Neuronal stem cell (in vitro differentiated cells): Measurements from ENCODE around the gene HOXC9.

Experiments used
- DNase-seq: peaks from one replicate; pipeline ENCODE4 v3.0.0-alpha.2; 2013; ENCODE audit warnings: low spot score
- H2AFZ ChIP-seq: one replicate; pipeline ENCODE4 v1.6.1; 2013; ENCODE audit warnings: mild to moderate bottlenecking, low read length, inconsistent platforms
- H2AK5ac ChIP-seq: 2 replicates; pipeline ENCODE4 v1.6.1; 2013; ENCODE audit warnings: low read depth, mild to moderate bottlenecking, inconsistent platforms, low read length, moderate library complexity, mixed read lengths
- H2BK120ac ChIP-seq: 2 replicates; pipeline ENCODE4 v1.6.1; 2013; ENCODE audit warnings: low read depth, mild to moderate bottlenecking, inconsistent platforms, low read length, moderate library complexity, mixed read lengths
- H2BK12ac ChIP-seq: one replicate; pipeline ENCODE4 v1.6.1; 2013; ENCODE audit warnings: low read length, inconsistent platforms
- H2BK15ac ChIP-seq: 2 replicates; pipeline ENCODE4 v1.6.1; 2013; ENCODE audit warnings: mild to moderate bottlenecking, low read length, inconsistent platforms, mixed read lengths
- H2BK5ac ChIP-seq: one replicate; pipeline ENCODE4 v1.6.1; 2013; ENCODE audit warnings: inconsistent platforms, mild to moderate bottlenecking, low read length, moderate library complexity
- H3K14ac ChIP-seq: one replicate; pipeline ENCODE4 v1.6.1; 2013; ENCODE audit warnings: low read length, inconsistent platforms
- H3K18ac ChIP-seq: 2 replicates; pipeline ENCODE4 v1.6.1; 2013; ENCODE audit warnings: low read length, inconsistent platforms
- H3K23ac ChIP-seq: 2 replicates; pipeline ENCODE4 v1.6.1; 2013; ENCODE audit warnings: low read depth, mild to moderate bottlenecking, mixed read lengths, low read length, inconsistent platforms; ENCODE audit not compliant: poor library complexity
- H3K27ac ChIP-seq: replicated peaks from 3 replicates; pipeline ENCODE4 v1.5.1; 2013; ENCODE audit warnings: low read length, inconsistent platforms
- H3K27me3 ChIP-seq, 3 experiments: 2 replicates each; pipeline ENCODE4 v1.6.1; 2013; ENCODE audit warnings: low read length in 3 of 3, mild to moderate bottlenecking in 2 of 3, inconsistent platforms in 1 of 3, low read depth in 1 of 3, mixed read lengths in 1 of 3, moderate library complexity in 1 of 3; ENCODE audit not compliant: control insufficient read depth in 3 of 3, insufficient read depth in 3 of 3
- H3K36me3 ChIP-seq, 2 donors: replicated peaks in 1 of 2; 2 replicates each; pipeline ENCODE4 v1.6.1; 2013; ENCODE audit warnings: low read length in 2 of 2; ENCODE audit not compliant: control insufficient read depth in 2 of 2, insufficient read depth in 2 of 2
- H3K4ac ChIP-seq: 2 replicates; pipeline ENCODE4 v1.6.1; 2013; ENCODE audit warnings: inconsistent platforms, mild to moderate bottlenecking, low read length, moderate library complexity
- H3K4me1 ChIP-seq, 2 donors: 1 replicate in 1 of 2; 2 replicates in 1 of 2; pipeline ENCODE4 v1.6.1; 2013; ENCODE audit warnings: low read length in 2 of 2, low read depth in 1 of 2; ENCODE audit not compliant: control insufficient read depth in 2 of 2, insufficient read depth in 1 of 2
- H3K4me2 ChIP-seq: one replicate; pipeline ENCODE4 v1.6.1; 2013; ENCODE audit warnings: mild to moderate bottlenecking, low read length, inconsistent platforms; ENCODE audit not compliant: insufficient read depth, poor library complexity, severe bottlenecking
- H3K4me3 ChIP-seq, 2 donors: 2 replicates each; pipeline ENCODE4 v1.5.1; 2013; ENCODE audit warnings: low read length in 2 of 2, mild to moderate bottlenecking in 2 of 2, inconsistent platforms in 1 of 2, moderate library complexity in 1 of 2
- H3K79me1 ChIP-seq: one replicate; pipeline ENCODE4 v1.6.1; 2013; ENCODE audit warnings: low read depth, mild to moderate bottlenecking, inconsistent platforms, low read length, moderate library complexity
- H3K9ac ChIP-seq: one replicate; pipeline ENCODE4 v1.6.1; 2013; ENCODE audit warnings: mild to moderate bottlenecking, low read depth, low read length, inconsistent platforms; ENCODE audit not compliant: poor library complexity
- H3K9me3 ChIP-seq, 2 donors: replicated peaks in 1 of 2; 2 replicates each; pipeline versions ENCODE3 to v1.6.1; 2013; ENCODE audit warnings: low read length in 2 of 2, mild to moderate bottlenecking in 2 of 2, inconsistent platforms in 1 of 2, low read depth in 1 of 2, mixed read lengths in 1 of 2, moderate library complexity in 1 of 2; ENCODE audit not compliant: control insufficient read depth in 2 of 2, insufficient read depth in 1 of 2
- H4K8ac ChIP-seq: one replicate; pipeline ENCODE4 v1.6.1; 2013; ENCODE audit warnings: low read depth, mild to moderate bottlenecking, inconsistent platforms, low read length, moderate library complexity
- H4K91ac ChIP-seq: one replicate; pipeline ENCODE4 v1.6.1; 2013; ENCODE audit warnings: low read length, low read depth, mild to moderate bottlenecking, inconsistent platforms; ENCODE audit not compliant: poor library complexity
- WGBS, 2 donors: extraction: QIAGEN DNeasy Blood & Tissue Kit; methylation state at CpG; one replicate each; pipeline ENCODE4 v1.1.7; 2013; ENCODE audit warnings: missing lambda C conversion rate in 2 of 2, mixed read lengths in 1 of 2; ENCODE audit not compliant: insufficient read length in 2 of 2, insufficient replicate concordance in 1 of 2; ENCODE audit errors: extremely low coverage in 2 of 2; 5-methylcytosine and 5-hydroxymethylcytosine counted together

Gene HOXC9

DNA sequence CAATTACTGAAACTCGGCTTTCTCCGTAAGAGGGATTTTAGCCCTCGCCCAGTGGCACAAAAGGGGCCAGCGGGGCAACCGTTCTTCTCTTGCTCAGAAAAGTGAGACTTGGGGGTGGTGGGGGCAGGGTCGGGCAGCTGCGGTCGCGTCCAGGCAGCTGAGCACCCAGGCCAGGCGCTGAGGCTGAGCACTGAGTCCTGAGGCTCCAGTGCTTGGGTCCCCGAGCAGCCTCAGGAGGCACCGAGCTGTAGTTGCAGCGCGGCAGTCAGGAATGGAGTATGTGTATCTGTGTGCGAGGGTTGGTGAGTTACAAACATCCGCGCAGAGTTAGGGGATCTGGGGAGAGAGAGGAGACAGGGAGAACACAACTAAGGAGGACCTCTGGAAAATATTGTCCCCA is 24.2 kb downstream of the HOXC9 start:
- Histone ChIP-seq H3K4me2 (no peak overlapping the region), H3K36me3 (no peaks in the 10 kb centered on the region), H3K4me1 (peaks cover 0 to 2% of the 10 kb centered on the region in 2 donors), H2AFZ (no peak overlapping the region), H3K27ac (no peak overlapping the region), H3K4me3 (no peak overlapping the region), H2BK15ac (no peak overlapping the region), H2BK12ac (no peak overlapping the region), H3K14ac (no peak overlapping the region), H4K8ac (no peak overlapping the region), H2BK5ac (no peak overlapping the region), H3K18ac (no peak overlapping the region), H3K4ac (no peak overlapping the region), H3K23ac (no peak overlapping the region), H3K79me1 (no peaks in the 10 kb centered on the region), H2AK5ac (no peak overlapping the region), H3K27me3 (peaks cover 70 to 100% (median 97%) of the 10 kb centered on the region in 3 experiments), H3K9me3 (peaks cover 0 to 5% of the 10 kb centered on the region in 2 donors), H2BK120ac (no peak overlapping the region), H4K91ac (no peak overlapping the region), H3K9ac (no peak overlapping the region)
- WGBS, 2 donors, result no CpG with 5 or more reads among the region's 17 CpGs
- no peak for DNase-seq

DNA sequence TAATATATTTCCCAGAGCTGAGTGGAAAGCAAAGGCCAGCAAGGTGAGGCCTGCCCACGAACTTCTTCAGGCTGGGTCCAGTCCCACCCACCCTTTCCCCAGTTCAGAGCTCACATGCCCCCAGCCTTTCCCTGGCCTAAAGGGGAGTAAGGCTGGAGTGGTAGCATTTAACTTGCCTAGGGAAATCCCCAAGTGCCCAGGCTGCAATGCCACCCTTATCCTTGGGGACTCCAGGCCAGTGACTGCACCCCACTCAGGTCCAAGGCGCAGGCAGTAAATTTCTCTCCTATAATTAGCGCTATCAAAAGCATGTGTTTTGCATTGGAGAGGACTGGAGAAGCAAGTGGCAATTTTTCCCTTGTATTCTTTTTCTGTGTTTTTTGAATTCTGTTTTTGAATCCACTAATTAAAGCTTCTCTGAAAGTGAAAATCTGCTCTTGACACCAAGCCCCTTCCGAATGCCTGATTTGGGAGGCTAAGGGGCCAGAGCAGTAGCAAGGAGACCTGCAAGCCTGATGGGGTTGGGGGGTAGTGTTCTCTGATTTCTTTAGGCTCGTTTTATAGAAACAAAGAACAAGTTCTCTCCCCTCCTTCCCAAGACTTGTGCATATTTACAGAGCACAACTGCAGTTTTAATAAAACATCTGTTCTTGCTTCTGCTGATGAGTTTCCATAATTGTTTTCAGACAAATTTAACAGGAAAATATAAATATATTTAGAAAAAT is 24.8 kb downstream of the HOXC9 start:
- H3K79me1 ChIP-seq, result no peaks in the 10 kb centered on the region
- no peak overlapping the region for H3K9ac ChIP-seq
- H3K9me3 ChIP-seq, result peaks cover 0 to 5% of the 10 kb centered on the region in 2 donors
- no peak overlapping the region for H2BK5ac ChIP-seq
- no peak for DNase-seq
- no peaks in the 10 kb centered on the region for H3K4me1 ChIP-seq
- no peak overlapping the region for H3K23ac ChIP-seq
- no peak overlapping the region for H2BK15ac ChIP-seq
- H3K18ac ChIP-seq, result no peak overlapping the region
- no peak overlapping the region for H3K4me2 ChIP-seq
- H4K8ac ChIP-seq, result no peak overlapping the region
- no peak overlapping the region for H3K4ac ChIP-seq
- no CpG with 5 or more reads among the region's 5 CpGs for WGBS, 2 donors
- no peak overlapping the region for H3K27ac ChIP-seq
- H2BK12ac ChIP-seq, result no peak overlapping the region
- peaks cover 70 to 100% (median 97%) of the 10 kb centered on the region in 3 experiments for H3K27me3 ChIP-seq
- no peak overlapping the region for H3K4me3 ChIP-seq
- H3K14ac ChIP-seq, result no peak overlapping the region
- H2AFZ ChIP-seq, result no peak overlapping the region
- H2AK5ac ChIP-seq, result no peak overlapping the region
- no peak overlapping the region for H4K91ac ChIP-seq
- H2BK120ac ChIP-seq, result no peak overlapping the region
- no peaks in the 10 kb centered on the region for H3K36me3 ChIP-seq

- Histone ChIP-seq H4K8ac (no peak overlapping the region), H3K14ac (no peak overlapping the region), H2BK5ac (no peak overlapping the region), H3K18ac (no peak overlapping the region), H2BK120ac (no peak overlapping the region), H3K27me3 (peaks cover 70 to 100% (median 96%) of the 10 kb centered on the region in 3 experiments), H3K9me3 (peaks cover 0 to 2% of the 10 kb centered on the region in 2 donors), H3K27ac (no peak overlapping the region), H3K4me3 (no peak overlapping the region), H2AK5ac (no peak overlapping the region), H3K23ac (no peak overlapping the region), H3K4ac (no peak overlapping the region), H3K9ac (no peak overlapping the region), H3K79me1 (no peaks in the 10 kb centered on the region), H3K36me3 (no peaks in the 10 kb centered on the region), H2BK15ac (no peak overlapping the region), H2AFZ (no peak overlapping the region), H3K4me2 (no peak overlapping the region), H2BK12ac (no peak overlapping the region), H4K91ac (no peak overlapping the region), H3K4me1 (no peaks in the 10 kb centered on the region)
- no CpG with 5 or more reads among the region's 7 CpGs for WGBS, 2 donors
- DNase-seq, result no peak
These were observed 25.8 kb downstream of the HOXC9 start for GRCh38 chr12:54025499-54026405.
